T-helper 9 cell (primary cell): ENCODE data around the gene COL5A2.

ENCODE experiments used
- DNase-seq: peaks from one replicate; pipeline ENCODE4 v3.0.0-alpha.2; 2020

The COL5A2 gene

GRCh38 chr2:189047171-189047888 is 132.2 kb downstream of the COL5A2 start:
- DNase-seq: no peak

- DNase-seq: no peak
These were observed 133.2 kb downstream of the COL5A2 start for GRCh38 chr2:189046320-189046719.

GRCh38 chr2:189045836-189046235 is 133.7 kb downstream of the COL5A2 start:
- DNase-seq: no peak

GRCh38 chr2:189037518-189037917 is 142.0 kb downstream of the COL5A2 start:
- no peak for DNase-seq

- DNase-seq: no peak
These were observed 154.5 kb downstream of the COL5A2 start for GRCh38 chr2:189024901-189025618.

GRCh38 chr2:189022492-189022891 is 157.1 kb downstream of the COL5A2 start:
- DNase-seq: no peak

- no peak for DNase-seq
These were observed 157.5 kb downstream of the COL5A2 start for GRCh38 chr2:189022053-189022481.

GRCh38 chr2:189020179-189020578 is 159.4 kb downstream of the COL5A2 start:
- DNase-seq: no peak

GRCh38 chr2:189018631-189019030 is 160.9 kb downstream of the COL5A2 start:
- DNase-seq: no peak

- no peak for DNase-seq
These were observed 163.2 kb downstream of the COL5A2 start for GRCh38 chr2:189016311-189016861.

GRCh38 chr2:189015359-189015758 is 164.2 kb downstream of the COL5A2 start:
- DNase-seq: no peak

GRCh38 chr2:189014449-189015138 is 165.0 kb downstream of the COL5A2 start:
- no peak for DNase-seq

GRCh38 chr2:189013671-189014448 is 165.7 kb downstream of the COL5A2 start:
- DNase-seq: no peak

- no peak for DNase-seq
These were observed 166.5 kb downstream of the COL5A2 start for GRCh38 chr2:189013031-189013430.

- DNase-seq: no peak
These were observed 167.2 kb downstream of the COL5A2 start for GRCh38 chr2:189012351-189012750.

- no peak for DNase-seq
These were observed 169.0 kb downstream of the COL5A2 start for GRCh38 chr2:189010536-189010935.

- DNase-seq: no peak
These were observed 170.9 kb downstream of the COL5A2 start for GRCh38 chr2:189008555-189009262.

- no peak for DNase-seq
These were observed 177.5 kb downstream of the COL5A2 start for GRCh38 chr2:189002079-189002478.

- DNase-seq: no peak
These were observed 179.3 kb downstream of the COL5A2 start for GRCh38 chr2:189000221-189000620.

GRCh38 chr2:188997263-188997662 is 182.3 kb downstream of the COL5A2 start:
- no peak for DNase-seq

GRCh38 chr2:188993247-188993646 is 186.3 kb downstream of the COL5A2 start:
- DNase-seq: no peak

- DNase-seq: no peak
These were observed 192.7 kb downstream of the COL5A2 start for GRCh38 chr2:188986839-188987238.
